Measurements from ENCODE around the gene PRR19.

Gene PRR19

GRCh38 chr19:42301646-42302203 is at the start of gene PRR19:
PRR19 (plus strand) TSS chr19:42302132; CDS start chr19:42309585, 7,453 bp downstream.
- no peaks in the 10 kb centered on the region for H3K27me3 ChIP-seq (ENCODE audit: control insufficient read depth, low read length)
- H3K9me2 ChIP-seq (replicated peaks; ENCODE audit: control insufficient read depth, low read length) = no peaks in the 10 kb centered on the region
- peaks cover 2% of the 10 kb centered on the region; the same call in 1 of the 2 replicates for H3F3A ChIP-seq (ENCODE audit: control insufficient read depth, insufficient read depth)
- peak within 1 kb of the TSS; percentile 90 for H3K4me3 ChIP-seq (ENCODE audit: low read length)
- no peaks in the 10 kb centered on the region for H4K20me1 ChIP-seq (ENCODE audit: control insufficient read depth, insufficient read depth, low read depth, low read length)
- H3K36me3 ChIP-seq (ENCODE audit: control insufficient read depth, low read length) = peaks cover 7% of the 10 kb centered on the region
- H3K9me3 ChIP-seq (ENCODE audit: control insufficient read depth, insufficient read depth, low read length) = no peaks in the 10 kb centered on the region
- peak within 1 kb of the TSS; percentile 88 for H3K4me2 ChIP-seq (ENCODE audit: low read length)
- peaks cover 20% of the 10 kb centered on the region for H3K4me1 ChIP-seq (ENCODE audit: control insufficient read depth, low read length)
- H3K79me2 ChIP-seq (ENCODE audit: control insufficient read depth, low read length) = peaks cover 6% of the 10 kb centered on the region; the same call in 1 of the 2 replicates
- H3K27ac ChIP-seq (ENCODE audit: low read depth, low read length) = peak within 1 kb of the TSS; percentile 3; the same call in 1 of the 2 replicates
- TF ChIP-seq CTCF (IDR thresholded peaks at IDR 0.05; ENCODE audit: low read depth, low read length, poor library complexity, severe bottlenecking) (no peak), EZH2phosphoT487 (IDR thresholded peaks at IDR 0.05; ENCODE audit: borderline replicate concordance, low read length) (no peak)

- Histone ChIP-seq H3K36me3 (ENCODE audit: control insufficient read depth, low read length) (peaks cover 48% of the 10 kb centered on the region), H3K4me2 (ENCODE audit: low read length) (peak overlapping the region; percentile 80), H3K9me3 (ENCODE audit: control insufficient read depth, insufficient read depth, low read length) (no peaks in the 10 kb centered on the region), H3K27me3 (ENCODE audit: control insufficient read depth, low read length) (peaks cover 10% of the 10 kb centered on the region), H3K79me2 (ENCODE audit: control insufficient read depth, low read length) (peaks cover 52% of the 10 kb centered on the region), H3K4me3 (ENCODE audit: low read length) (peak overlapping the region; percentile 93), H3K4me1 (ENCODE audit: control insufficient read depth, low read length) (peaks cover 29% of the 10 kb centered on the region), H3K9me2 (replicated peaks; ENCODE audit: control insufficient read depth, low read length) (no peaks in the 10 kb centered on the region), H3F3A (ENCODE audit: control insufficient read depth, insufficient read depth) (no peaks in the 10 kb centered on the region), H3K27ac (ENCODE audit: low read depth, low read length) (peak overlapping the region; percentile 73), H4K20me1 (ENCODE audit: control insufficient read depth, insufficient read depth, low read depth, low read length) (no peaks in the 10 kb centered on the region; the same call in 1 of the 2 replicates)
- no peak for TF ChIP-seq EZH2phosphoT487 (IDR thresholded peaks at IDR 0.05; ENCODE audit: borderline replicate concordance, low read length)
- no peak for TF ChIP-seq CTCF (IDR thresholded peaks at IDR 0.05; ENCODE audit: low read depth, low read length, poor library complexity, severe bottlenecking)
These were observed 49.3 kb upstream of the PRR19 start for GRCh38 chr19:42252365-42253244.

- Histone ChIP-seq H3K4me1 (ENCODE audit: control insufficient read depth, low read length) (peaks cover 29% of the 10 kb centered on the region), H3K27me3 (ENCODE audit: control insufficient read depth, low read length) (peaks cover 10% of the 10 kb centered on the region), H3K4me3 (ENCODE audit: low read length) (peak overlapping the region; percentile 93), H4K20me1 (ENCODE audit: control insufficient read depth, insufficient read depth, low read depth, low read length) (no peaks in the 10 kb centered on the region; the same call in 1 of the 2 replicates), H3K27ac (ENCODE audit: low read depth, low read length) (peak overlapping the region; percentile 80), H3K9me3 (ENCODE audit: control insufficient read depth, insufficient read depth, low read length) (no peaks in the 10 kb centered on the region), H3K4me2 (ENCODE audit: low read length) (peak overlapping the region; percentile 80), H3F3A (ENCODE audit: control insufficient read depth, insufficient read depth) (no peaks in the 10 kb centered on the region), H3K9me2 (replicated peaks; ENCODE audit: control insufficient read depth, low read length) (no peaks in the 10 kb centered on the region), H3K79me2 (ENCODE audit: control insufficient read depth, low read length) (peaks cover 52% of the 10 kb centered on the region), H3K36me3 (ENCODE audit: control insufficient read depth, low read length) (peaks cover 47% of the 10 kb centered on the region)
- TF ChIP-seq EZH2phosphoT487 (IDR thresholded peaks at IDR 0.05; ENCODE audit: borderline replicate concordance, low read length) (no peak), CTCF (IDR thresholded peaks at IDR 0.05; ENCODE audit: low read depth, low read length, poor library complexity, severe bottlenecking) (no peak)
These were observed 48.5 kb upstream of the PRR19 start for GRCh38 chr19:42253245-42254088.

All from DOHH2 (cell line).